Iris pigment epithelial cell (primary cell): ENCODE measurements around the gene ARHGEF37.
A peak's percentile ranks its signal among the peaks of the same experiment; 100 is the strongest.
"Not testable (repeated sequence)": the region's sequence is repeated elsewhere in the genome, so short reads cannot be mapped to it uniquely, and the experiment has no call there.

Experiments used
- DNase-seq: peaks from one replicate; pipeline ENCODE4 v3.0.0-alpha.2; 2011; ENCODE audit warnings: low read depth

Gene ARHGEF37

GRCh38 chr5:149581192-149581861 lies at the start of gene ARHGEF37:
TSS of gene ARHGEF37 (plus strand) at chr5:149581498. CDS start at chr5:149597770, 16,272 bp downstream.
- peak; percentile 43 for DNase-seq

GRCh38 chr5:149532413-149532812 lies 48.9 kb upstream of the ARHGEF37 start:
- no peak for DNase-seq

- not testable (repeated sequence) for DNase-seq
These were observed 45.5 kb upstream of the ARHGEF37 start for GRCh38 chr5:149535787-149536186.

GRCh38 chr5:149537374-149537975 lies 43.8 kb upstream of the ARHGEF37 start:
- no peak for DNase-seq

- DNase-seq, result no peak
These were observed 41.2 kb upstream of the ARHGEF37 start for GRCh38 chr5:149540089-149540488.

GRCh38 chr5:149541893-149542292 lies 39.4 kb upstream of the ARHGEF37 start:
- DNase-seq, result no peak

- no peak for DNase-seq
These were observed 37.8 kb upstream of the ARHGEF37 start for GRCh38 chr5:149543361-149544027.

GRCh38 chr5:149544028-149544420 lies 37.3 kb upstream of the ARHGEF37 start:
- no peak for DNase-seq

GRCh38 chr5:149545327-149545726 lies 36.0 kb upstream of the ARHGEF37 start:
- DNase-seq, result no peak

GRCh38 chr5:149546974-149547373 lies 34.3 kb upstream of the ARHGEF37 start:
- no peak for DNase-seq

GRCh38 chr5:149549461-149550267 lies 31.6 kb upstream of the ARHGEF37 start:
- DNase-seq, result peak; percentile 59

- peak; percentile 81 for DNase-seq
These were observed 31.1 kb upstream of the ARHGEF37 start for GRCh38 chr5:149550268-149550583.

- no peak for DNase-seq
These were observed 30.6 kb upstream of the ARHGEF37 start for GRCh38 chr5:149550594-149551226.

- DNase-seq, result peak; percentile 99
These were observed 29.9 kb upstream of the ARHGEF37 start, which contains the start of gene CSNK1A1 for GRCh38 chr5:149551227-149552037. TSS of gene CSNK1A1 (minus strand) at chr5:149551439. CDS start at chr5:149550964, 475 bp downstream.

GRCh38 chr5:149552038-149552494 lies 29.2 kb upstream of the ARHGEF37 start:
- no peak for DNase-seq

GRCh38 chr5:149552553-149553160 lies 28.6 kb upstream of the ARHGEF37 start:
- DNase-seq, result no peak

- peak; percentile 67 for DNase-seq
These were observed 21.6 kb upstream of the ARHGEF37 start for GRCh38 chr5:149559706-149560105.

- peak; percentile 96 for DNase-seq
These were observed 19.4 kb upstream of the ARHGEF37 start for GRCh38 chr5:149561848-149562247.

- DNase-seq, result peak; percentile 54
These were observed 17.8 kb upstream of the ARHGEF37 start for GRCh38 chr5:149563466-149563865.

GRCh38 chr5:149564542-149565140 lies 16.7 kb upstream of the ARHGEF37 start:
- peak; percentile 81 for DNase-seq
